Keratinocyte (primary cell): Measurements from ENCODE around the gene PPIA. TPM values are rescaled to one million over a fixed set of nuclear protein-coding genes. Genes with fewer than 3 reads are reported as not detected.

Source experiments
- DNase-seq: peaks from one replicate; pipeline ENCODE4 v3.0.0-alpha.2; 2011; ENCODE audit warnings: low read depth, missing footprints, low spot score
- FAIRE-seq: peaks from 2 replicates; lab custom pipeline; 2011; peaks lifted over from hg19 to GRCh38; lab: Jason Lieb, UNC
- H2AFZ ChIP-seq: 2 replicates; pipeline ENCODE4 v1.6.0; 2012; ENCODE audit warnings: low read length, control low read depth, inconsistent platforms; ENCODE audit not compliant: control insufficient read depth
- H3K27ac ChIP-seq: 2 replicates; pipeline ENCODE4 v1.5.1; 2011; ENCODE audit warnings: low read length; ENCODE audit not compliant: control insufficient read depth, insufficient read depth
- H3K27me3 ChIP-seq: 3 replicates; pipeline ENCODE4 v1.6.0; 2011; ENCODE audit warnings: low read length; ENCODE audit not compliant: control insufficient read depth, insufficient read depth; ENCODE audit errors: extremely low read depth
- H3K36me3 ChIP-seq, 2 experiments: 2 replicates in 1 of 2; 3 replicates in 1 of 2; pipeline ENCODE4 v1.5.1; 2011; ENCODE audit warnings: low read length in 2 of 2, mild to moderate bottlenecking in 1 of 2; ENCODE audit not compliant: control insufficient read depth in 2 of 2, insufficient read depth in 2 of 2; ENCODE audit errors: extremely low read depth in 1 of 2
- H3K4me1 ChIP-seq: 3 replicates; pipeline ENCODE4 v1.5.1; 2011; ENCODE audit warnings: low read length; ENCODE audit not compliant: control insufficient read depth, insufficient read depth; ENCODE audit errors: extremely low read depth
- H3K4me2 ChIP-seq: 3 replicates; pipeline ENCODE4 v1.6.0; 2011; ENCODE audit warnings: low read depth, low read length; ENCODE audit not compliant: control insufficient read depth, insufficient read depth; ENCODE audit errors: extremely low read depth
- H3K4me3 ChIP-seq, 3 experiments: fragments of 200-600 bp in 1 of 3; sonication (generic) in 1 of 3; 2 replicates in 2 of 3; 3 replicates in 1 of 3; pipeline ENCODE4 v1.5.1; 2011 to 2016; ENCODE audit warnings: low read length in 3 of 3, mild to moderate bottlenecking in 3 of 3, control low read depth in 2 of 3, inconsistent platforms in 1 of 3, low read depth in 1 of 3, mixed read lengths in 1 of 3, mixed run types in 1 of 3, moderate library complexity in 1 of 3; ENCODE audit not compliant: control insufficient read depth in 2 of 3, insufficient read depth in 2 of 3; ENCODE audit errors: extremely low read depth in 1 of 3
- H3K79me2 ChIP-seq: 2 replicates; pipeline ENCODE4 v1.6.0; 2012; ENCODE audit warnings: low read length; ENCODE audit not compliant: control insufficient read depth, insufficient read depth
- H3K9ac ChIP-seq: 3 replicates; pipeline ENCODE4 v1.6.0; 2011; ENCODE audit warnings: low read length; ENCODE audit not compliant: control insufficient read depth, insufficient read depth; ENCODE audit errors: extremely low read depth
- H3K9me1 ChIP-seq: 3 replicates; pipeline ENCODE4 v1.6.0; 2011; ENCODE audit warnings: low read length; ENCODE audit not compliant: control insufficient read depth, insufficient read depth; ENCODE audit errors: extremely low read depth
- H3K9me3 ChIP-seq: 2 replicates; pipeline ENCODE4 v1.5.1; 2012; ENCODE audit warnings: low read depth, low read length; ENCODE audit not compliant: control insufficient read depth
- H4K20me1 ChIP-seq: 3 replicates; pipeline ENCODE4 v1.6.0; 2011; ENCODE audit warnings: low read length; ENCODE audit not compliant: control insufficient read depth, insufficient read depth; ENCODE audit errors: extremely low read depth
- CTCF ChIP-seq, 3 experiments: IDR thresholded peaks in 1 of 3; conservative IDR thresholded peaks in 1 of 3; optimal IDR thresholded peaks in 1 of 3; 2 replicates in 2 of 3; 3 replicates in 1 of 3; pipeline versions ENCODE3 to v1.5.1; 2011; ENCODE audit warnings: low read length in 3 of 3, mild to moderate bottlenecking in 3 of 3, moderate library complexity in 2 of 3, control low read depth in 1 of 3, inconsistent platforms in 1 of 3; ENCODE audit not compliant: insufficient read depth in 2 of 3; ENCODE audit errors: extremely low read depth in 1 of 3
- EZH2 ChIP-seq: IDR thresholded peaks from one replicate; pipeline ENCODE4 v1.6.1; 2012; ENCODE audit warnings: inconsistent platforms, mild to moderate bottlenecking, low read length, moderate library complexity
- dilution Hi-C: fragments of 300-500 bp; cut with MboI; formaldehyde crosslinking; loops from one replicate; pipeline ENCODE4 v1.7.0; 2020; ENCODE audit warnings: low sequenced_read_pairs; ENCODE audit not compliant: extremely low pct_ligation_motif_present
- polyA plus RNA-seq, 5 experiments: library from polyadenylated mRNA; depleted of rRNA in 3 of 5; stranded (reverse) in 3 of 5; stranded (forward) in 1 of 5; unstranded in 1 of 5; fragments of >200 nt; gene quantifications; 1 replicate in 1 of 5; 2 replicates in 3 of 5; 3 replicates in 1 of 5; pipeline versions ENCODE4 v1.2.1 to v1.2.3, GENCODE V29; 2011 to 2012; ENCODE audit warnings: missing spikeins in 2 of 5, low read depth in 1 of 5, low replicate concordance in 1 of 5

The PPIA gene
- polyA plus RNA-seq, 1 donor (not counting 4 experiments of a cell fraction or from before 2014, with no cell fraction given) = 6,965 TPM

GRCh38 chr7:44762726-44763522 lies 33.6 kb upstream of the PPIA start:
- no peaks in the 10 kb centered on the region for H3K9me3 ChIP-seq
- FAIRE-seq = no peak
- dilution Hi-C loops = no loop called here

GRCh38 chr7:44764081-44764480 lies 32.4 kb upstream of the PPIA start:
- dilution Hi-C loops = no loop called here
- no peak overlapping the region for H3K27ac ChIP-seq

More at GRCh38 chr7:44762726-44763522, 33.6 kb upstream of the PPIA start:
- Histone ChIP-seq H3K4me1 (peaks cover 5% of the 10 kb centered on the region), H2AFZ (no peak overlapping the region), H3K27ac (no peak overlapping the region), H3K36me3 (peaks cover 26 to 43% of the 10 kb centered on the region in 2 experiments), H3K4me2 (no peak overlapping the region), H3K79me2 (peaks cover 2% of the 10 kb centered on the region), H3K9me1 (peaks cover 3% of the 10 kb centered on the region), H4K20me1 (no peaks in the 10 kb centered on the region), H3K9ac (no peak overlapping the region), H3K4me3 (no peak overlapping the region), H3K27me3 (no peaks in the 10 kb centered on the region)
- TF ChIP-seq CTCF (optimal IDR thresholded peaks at IDR 0.05 in 1 of 3, IDR thresholded peaks at IDR 0.05 in 1 of 3, conservative IDR thresholded peaks at IDR 0.05 in 1 of 3; ENCODE audit: extremely low read depth in 1 of 3, insufficient read depth in 2 of 3, low read length in 3 of 3) (no peak), EZH2 (no peak)
- DNase-seq = no peak

More at GRCh38 chr7:44764081-44764480, 32.4 kb upstream of the PPIA start:
- TF ChIP-seq CTCF (optimal IDR thresholded peaks at IDR 0.05 in 1 of 3, IDR thresholded peaks at IDR 0.05 in 1 of 3, conservative IDR thresholded peaks at IDR 0.05 in 1 of 3; ENCODE audit: extremely low read depth in 1 of 3, insufficient read depth in 2 of 3, low read length in 3 of 3) (no peak), EZH2 (no peak)
- no peaks in the 10 kb centered on the region for H4K20me1 ChIP-seq
- peaks cover 24 to 41% of the 10 kb centered on the region in 2 experiments for H3K36me3 ChIP-seq
- DNase-seq (no peak), FAIRE-seq (no peak)
- H3K4me3 ChIP-seq = no peak overlapping the region
- no peak overlapping the region for H2AFZ ChIP-seq
- H3K79me2 ChIP-seq = peaks cover 2% of the 10 kb centered on the region
- peaks cover 16% of the 10 kb centered on the region for H3K4me1 ChIP-seq
- no peak overlapping the region for H3K9ac ChIP-seq
- H3K27me3 ChIP-seq = no peaks in the 10 kb centered on the region
- H3K9me1 ChIP-seq = peaks cover 3% of the 10 kb centered on the region
- no peaks in the 10 kb centered on the region for H3K9me3 ChIP-seq
- no peak overlapping the region for H3K4me2 ChIP-seq
